Kidney epithelial cell (primary cell): ENCODE results near the gene PCDHGA5. TPM values are rescaled to one million over a fixed set of nuclear protein-coding genes. Genes with fewer than 3 reads are reported as not detected.
"Not testable (repeated sequence)": the region's sequence is repeated elsewhere in the genome, so short reads cannot be mapped to it uniquely, and the experiment has no call there.

ENCODE experiments used
- DNase-seq: peaks from one replicate; pipeline ENCODE4 v3.0.0-alpha.2; 2010; ENCODE audit warnings: low read depth
- H3K27me3 ChIP-seq: 2 replicates; pipeline ENCODE4 v1.6.0; 2011; ENCODE audit warnings: low read length; ENCODE audit not compliant: control insufficient read depth, insufficient read depth
- H3K36me3 ChIP-seq: 2 replicates; pipeline ENCODE4 v1.5.1; 2011; ENCODE audit warnings: low read length; ENCODE audit not compliant: control insufficient read depth, insufficient read depth
- H3K4me3 ChIP-seq: 2 replicates; pipeline ENCODE4 v1.5.1; 2011; ENCODE audit warnings: low read depth, mild to moderate bottlenecking, control low read depth, low read length
- CTCF ChIP-seq: IDR thresholded peaks from 2 replicates; pipeline ENCODE4 v1.5.1; 2011; ENCODE audit warnings: mild to moderate bottlenecking, moderate library complexity, low read length, control low read depth, inconsistent platforms; ENCODE audit not compliant: insufficient read depth, poor library complexity, severe bottlenecking
- total RNA-seq: library from RNA; depleted of rRNA; stranded (reverse); fragments of >200 nt; gene quantifications from 2 replicates; pipeline ENCODE4 v1.2.3, GENCODE V29; 2015

PCDHGA5 gene
- total RNA-seq, 1 donor from 2014 or later = 0.58 TPM

DNA sequence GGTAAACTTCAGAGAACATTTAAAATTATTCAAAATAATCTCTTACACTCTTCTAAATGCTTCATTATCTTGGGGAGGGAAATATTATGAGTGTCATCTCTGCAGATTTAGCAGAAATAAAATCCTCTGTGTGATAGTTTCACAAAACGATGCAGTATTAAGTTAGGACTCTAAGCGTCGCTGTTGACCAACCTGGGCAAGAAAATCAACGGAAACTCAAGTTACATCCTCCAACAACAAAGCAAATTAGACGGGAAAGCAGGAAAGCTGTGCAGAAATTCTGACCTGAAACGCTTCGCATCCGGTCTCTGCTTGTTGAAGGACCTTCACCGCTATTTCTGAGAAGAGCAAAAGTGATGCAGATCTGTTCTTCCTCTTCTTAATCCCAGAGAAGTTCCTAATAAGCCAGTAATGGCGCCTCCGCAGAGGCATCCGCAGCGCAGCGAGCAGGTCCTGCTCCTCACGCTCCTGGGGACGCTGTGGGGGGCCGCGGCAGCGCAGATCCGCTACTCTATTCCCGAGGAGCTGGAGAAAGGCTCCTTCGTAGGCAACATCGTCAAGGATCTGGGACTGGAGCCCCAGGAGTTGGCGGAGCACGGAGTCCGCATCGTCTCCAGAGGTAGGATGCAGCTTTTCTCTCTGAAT, 9.8 kb downstream of the PCDHGA5 start, which contains the start of gene PCDHGA6:
Gene PCDHGA6, plus strand, starts transcription at position 219 of the 645 bp plus-strand sequence. Its CDS starts 193 bp downstream, at position 412.
- H3K27me3 ChIP-seq = peaks cover 21% of the 10 kb centered on the region
- no peak for DNase-seq
- no peaks in the 10 kb centered on the region for H3K36me3 ChIP-seq
- TF ChIP-seq CTCF = peak; percentile 34
- no peak within 1 kb of the TSS for H3K4me3 ChIP-seq

DNA sequence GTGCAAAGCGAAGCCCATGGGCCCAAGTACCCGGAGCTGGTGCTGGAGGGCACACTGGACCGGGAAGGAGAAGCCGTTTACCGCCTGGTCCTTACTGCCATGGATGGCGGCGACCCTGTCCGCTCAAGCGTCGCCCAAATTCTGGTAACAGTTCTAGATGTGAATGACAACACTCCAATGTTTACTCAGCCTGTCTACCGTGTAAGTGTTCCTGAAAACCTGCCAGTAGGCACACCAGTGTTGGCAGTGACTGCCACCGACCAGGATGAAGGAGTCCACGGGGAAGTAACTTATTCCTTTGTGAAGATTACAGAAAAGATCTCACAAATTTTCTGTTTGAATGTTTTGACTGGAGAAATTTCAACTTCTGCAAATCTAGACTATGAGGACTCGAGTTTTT, 10.7 kb downstream of the PCDHGA5 start:
- Histone ChIP-seq H3K4me3 (no peak overlapping the region), H3K27me3 (peaks cover 21% of the 10 kb centered on the region), H3K36me3 (no peaks in the 10 kb centered on the region)
- DNase-seq = no peak
- no peak for TF ChIP-seq CTCF

DNA sequence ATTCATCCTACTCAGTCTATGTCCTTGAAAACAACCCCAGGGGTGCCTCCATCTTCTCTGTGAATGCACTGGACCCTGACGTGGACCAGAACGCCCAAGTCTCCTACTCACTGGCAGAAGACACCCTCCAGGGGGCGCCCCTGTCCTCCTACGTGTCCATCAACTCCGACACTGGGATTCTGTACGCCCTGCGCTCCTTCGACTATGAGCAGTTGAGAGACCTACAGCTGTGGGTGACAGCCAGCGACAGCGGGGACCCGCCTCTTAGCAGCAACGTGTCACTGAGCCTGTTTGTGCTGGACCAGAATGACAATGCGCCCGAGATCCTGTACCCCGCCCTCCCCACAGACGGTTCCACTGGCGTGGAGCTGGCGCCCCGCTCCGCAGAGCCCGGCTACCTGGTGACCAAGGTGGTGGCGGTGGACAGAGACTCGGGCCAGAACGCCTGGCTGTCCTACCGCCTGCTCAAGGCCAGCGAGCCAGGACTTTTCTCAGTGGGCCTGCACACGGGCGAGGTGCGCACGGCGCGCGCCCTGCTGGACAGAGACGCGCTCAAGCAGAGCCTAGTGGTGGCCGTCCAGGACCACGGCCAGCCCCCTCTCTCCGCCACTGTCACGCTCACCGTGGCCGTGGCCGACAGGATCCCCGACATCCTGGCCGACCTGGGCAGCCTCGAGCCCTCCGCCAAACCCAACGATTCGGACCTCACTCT, 11.6 kb downstream of the PCDHGA5 start:
- H3K4me3 ChIP-seq, DNase-seq, H3K36me3 ChIP-seq: not testable (repeated sequence)
- H3K27me3 ChIP-seq = peaks cover 20% of the 10 kb centered on the region

GRCh38 chr5:141382469-141383294, 18.7 kb downstream of the PCDHGA5 start, which contains the start of gene PCDHGA7:
PCDHGA7 (plus strand) TSS chr5:141382742; CDS start chr5:141382900, 158 bp downstream.
- TF ChIP-seq CTCF = peak; percentile 28
- H3K27me3 ChIP-seq = peaks cover 9% of the 10 kb centered on the region
- no peak for DNase-seq
- no peaks in the 10 kb centered on the region for H3K36me3 ChIP-seq
- H3K4me3 ChIP-seq = peak within 1 kb of the TSS; percentile 43

- Histone ChIP-seq H3K4me3 (no peak overlapping the region), H3K27me3 (peaks cover 9% of the 10 kb centered on the region), H3K36me3 (no peaks in the 10 kb centered on the region)
- no peak for TF ChIP-seq CTCF
- DNase-seq = no peak
These were observed 19.4 kb downstream of the PCDHGA5 start for GRCh38 chr5:141383345-141383744.
